AG04449 (cell line): ENCODE results near the gene TTC3.

Source experiments
- CTCF ChIA-PET: fragments of 350-600 bp; formaldehyde crosslinking; extraction: SDS; loops from one replicate; lab custom pipeline; 2021; ENCODE audit warnings: antibody characterized with exemption; lab: Yijun Ruan, JAX
- POLR2A ChIA-PET: fragments of 400-600, 350-600 bp; formaldehyde crosslinking; extraction: SDS; loops from one replicate; lab custom pipeline; 2020; ENCODE audit warnings: antibody characterized with exemption, inconsistent platforms; lab: Yijun Ruan, JAX
- DNase-seq: peaks from one replicate; pipeline ENCODE4 v3.0.0-alpha.2; 2010; ENCODE audit warnings: low read depth, low spot score
- H3K4me3 ChIP-seq: 2 replicates; pipeline ENCODE4 v1.5.1; 2011; ENCODE audit warnings: low read depth, mild to moderate bottlenecking, control low read depth, low read length
- CTCF ChIP-seq: IDR thresholded peaks from one replicate; pipeline ENCODE4 v1.5.1; 2011; ENCODE audit warnings: mild to moderate bottlenecking, moderate library complexity, low read length, control low read depth, inconsistent platforms; ENCODE audit not compliant: insufficient read depth; ENCODE audit errors: missing control alignments

TTC3 gene

GRCh38 chr21:37082375-37082774 is 9.3 kb downstream of the TTC3 start:
- CTCF ChIA-PET, result interaction anchor here (1.0 to 1.3 kb wide), 3 partner anchors 15 to 105 kb away, joined by 3 to 4 read pairs (median 3); no protein-coding TSS in a partner anchor
- DNase-seq, result no peak
- no peak overlapping the region for H3K4me3 ChIP-seq
- POLR2A ChIA-PET, result no interaction called here
- no peak for TF ChIP-seq CTCF

GRCh38 chr21:37082856-37083528 is 9.9 kb downstream of the TTC3 start:
- CTCF ChIA-PET, result interaction anchor here (1.0 to 1.3 kb wide), 4 partner anchors 14 to 106 kb away, joined by 3 to 8 read pairs (median 4); no protein-coding TSS in a partner anchor
- no peak overlapping the region for H3K4me3 ChIP-seq
- DNase-seq, result no peak
- POLR2A ChIA-PET, result no interaction called here
- no peak for TF ChIP-seq CTCF

GRCh38 chr21:37085726-37086125 is 12.7 kb downstream of the TTC3 start:
- no peak for DNase-seq
- H3K4me3 ChIP-seq, result no peak overlapping the region
- no peak for TF ChIP-seq CTCF
- CTCF ChIA-PET, result interaction anchor here (1.0 to 4.1 kb wide), 7 partner anchors 9 to 110 kb away, joined by 3 to 36 read pairs (median 7); no protein-coding TSS in a partner anchor
- POLR2A ChIA-PET, result no interaction called here

GRCh38 chr21:37087188-37087587 is 14.1 kb downstream of the TTC3 start:
- peak; percentile 36 for TF ChIP-seq CTCF
- POLR2A ChIA-PET, result no interaction called here
- CTCF ChIA-PET, result interaction anchor here (0.7 to 4.1 kb wide), 10 partner anchors 8 to 111 kb away, joined by 3 to 36 read pairs (median 6); no protein-coding TSS in a partner anchor
- DNase-seq, result no peak
- no peak overlapping the region for H3K4me3 ChIP-seq

- ChIA-PET POLR2A (no interaction called here), CTCF (interaction anchor here (0.9 to 4.1 kb wide), 2 partner anchors 10 to 113 kb away, joined by 6 to 36 read pairs; no protein-coding TSS in a partner anchor)
- no peak for DNase-seq
- no peak for TF ChIP-seq CTCF
- no peak overlapping the region for H3K4me3 ChIP-seq
These were observed 15.2 kb downstream of the TTC3 start for GRCh38 chr21:37088186-37088735.

- CTCF ChIA-PET, result no interaction called here
- POLR2A ChIA-PET, result no interaction called here
- TF ChIP-seq CTCF, result no peak
These were observed 20.9 kb downstream of the TTC3 start for GRCh38 chr21:37093977-37094376.

More at GRCh38 chr21:37093977-37094376, 20.9 kb downstream of the TTC3 start:
- no peak for DNase-seq
- no peak overlapping the region for H3K4me3 ChIP-seq
